A549 (cell line): Measurements from ENCODE around the gene RNF39. TPM values are rescaled to one million over a fixed set of nuclear protein-coding genes. Genes with fewer than 3 reads are reported as not detected.

Experiments used
- ATAC-seq, 2 experiments: fragments of 200-7000 bp in 1 of 2; fragments of >200 bp in 1 of 2; cut with Nextera tagmentation in 1 of 2; cut with Tn5 transposase in 1 of 2; 3 replicates each; pipeline versions ENCODE4 v1.8.0 to v1.9.1; 2018 to 2020; ENCODE audit warnings: mild to moderate bottlenecking in 1 of 2, moderate library complexity in 1 of 2
- CTCF ChIA-PET: fragments of 300-600 bp; sonication (Branson Sonifier 250); formaldehyde crosslinking; extraction: SDS; loops from one replicate; lab custom pipeline; 2021; ENCODE audit warnings: antibody characterized with exemption, inconsistent platforms; lab: Yijun Ruan, JAX
- POLR2A ChIA-PET: fragments of 350-600 bp; formaldehyde crosslinking; extraction: SDS; loops from one replicate; lab custom pipeline; 2021; ENCODE audit warnings: antibody characterized with exemption, inconsistent platforms; lab: Yijun Ruan, JAX
- DNase-seq, 2 experiments: peaks; one replicate each; pipeline versions ENCODE4 v3.0.0 to v3.0.0-alpha.2; 2011 to 2016; ENCODE audit warnings: low read depth in 1 of 2, low spot score in 1 of 2
- FAIRE-seq: peaks from 2 replicates; lab custom pipeline; 2011; peaks lifted over from hg19 to GRCh38; lab: Jason Lieb, UNC
- H3K27ac ChIP-seq, 2 experiments: fragments of >200 bp; sonication (Bioruptor Twin); formaldehyde crosslinking; 3 replicates each; pipeline ENCODE4 v1.5.1; 2016 to 2017
- H3K4me1 ChIP-seq: fragments of >200 bp; sonication (Bioruptor Twin); formaldehyde crosslinking; 3 replicates; pipeline ENCODE4 v1.6.1; 2016
- H3K4me2 ChIP-seq: fragments of >200 bp; sonication (Bioruptor Twin); formaldehyde crosslinking; 3 replicates; pipeline ENCODE4 v1.6.1; 2016
- H3K4me3 ChIP-seq: fragments of >200 bp; sonication (Bioruptor Twin); formaldehyde crosslinking; 3 replicates; pipeline ENCODE4 v1.5.1; 2016
- H3K9me3 ChIP-seq: fragments of >200 bp; sonication (Bioruptor Twin); formaldehyde crosslinking; 3 replicates; pipeline ENCODE4 v1.6.1; 2016
- CHD2 ChIP-seq: fragments of 150-350 bp; IDR thresholded peaks from 2 replicates; pipeline ENCODE4 v1.6.1; 2014; ENCODE audit warnings: low read length; ENCODE audit not compliant: partially characterized antibody
- EHF ChIP-seq: fragments of 250-450 bp; sonication (Bioruptor Pico); IDR thresholded peaks from 2 replicates; pipeline ENCODE4 v1.5.0; 2020; ENCODE audit warnings: mild to moderate bottlenecking
- HDAC2 ChIP-seq: fragments of 200-600 bp; sonication (generic); IDR thresholded peaks from 2 replicates; pipeline ENCODE4 v1.6.1; 2016
- HOXA7 ChIP-seq: fragments of 250-450 bp; sonication (Bioruptor Pico); IDR thresholded peaks from 2 replicates; pipeline ENCODE4 v1.5.0; 2020; ENCODE audit warnings: mild to moderate bottlenecking, moderate library complexity
- HOXB13 ChIP-seq: fragments of 250-450 bp; sonication (Bioruptor Pico); IDR thresholded peaks from 2 replicates; pipeline ENCODE4 v1.5.0; 2020; ENCODE audit warnings: low read depth, mild to moderate bottlenecking, moderate library complexity
- HOXB5 ChIP-seq: fragments of 250-450 bp; sonication (Bioruptor Pico); IDR thresholded peaks from 2 replicates; pipeline ENCODE4 v1.5.0; 2020; ENCODE audit warnings: mild to moderate bottlenecking, moderate library complexity
- JUN ChIP-seq, 2 experiments: fragments of >200 bp; sonication (Bioruptor Twin); formaldehyde crosslinking; IDR thresholded peaks; 2 replicates in 1 of 2; 3 replicates in 1 of 2; pipeline ENCODE4 v1.6.1; 2016 to 2017
- KDM5A ChIP-seq: fragments of 200-600 bp; sonication (generic); IDR thresholded peaks from 2 replicates; pipeline ENCODE4 v1.6.1; 2016; ENCODE audit warnings: antibody characterized with exemption, mild to moderate bottlenecking
- MAFK ChIP-seq: fragments of 450-650 bp; IDR thresholded peaks from 2 replicates; pipeline ENCODE4 v1.6.1; 2014; ENCODE audit not compliant: partially characterized antibody
- MYC ChIP-seq: IDR thresholded peaks from 2 replicates; pipeline ENCODE4 v1.6.1; 2012; ENCODE audit warnings: mild to moderate bottlenecking, inconsistent platforms, low read length, improper control_type of control experiment, borderline replicate concordance
- NFE2L2 ChIP-seq: fragments of 150-350 bp; conservative IDR thresholded peaks from 2 replicates; pipeline ENCODE4 v1.6.1; 2014; ENCODE audit warnings: low read length
- NR3C1 ChIP-seq: fragments of >200 bp; sonication (Bioruptor Twin); formaldehyde crosslinking; IDR thresholded peaks from 3 replicates; pipeline ENCODE4 v1.6.1; 2017
- PHF8 ChIP-seq: fragments of 200-600 bp; sonication (generic); IDR thresholded peaks from 2 replicates; pipeline ENCODE4 v1.6.1; 2016; ENCODE audit warnings: low read depth, mild to moderate bottlenecking, antibody characterized with exemption, moderate library complexity, borderline replicate concordance
- POLR2AphosphoS2 ChIP-seq: conservative IDR thresholded peaks from 2 replicates; pipeline ENCODE4 v1.6.1; 2012; ENCODE audit warnings: low read length, improper control_type of control experiment, inconsistent platforms
- ZC3H11A ChIP-seq: fragments of 450-650 bp; IDR thresholded peaks from 2 replicates; pipeline ENCODE4 v1.6.1; 2014; ENCODE audit warnings: antibody characterized with exemption, mild to moderate bottlenecking
- ZNF302 ChIP-seq: fragments of 250-450 bp; sonication (Bioruptor Pico); IDR thresholded peaks from 2 replicates; pipeline ENCODE4 v1.9.0; 2021; ENCODE audit warnings: inconsistent platforms, mild to moderate bottlenecking, moderate library complexity
- WGBS: methylation state at CpG from one replicate; pipeline ENCODE4 v1.1.6; 2017; ENCODE audit errors: missing lambda C conversion rate; 5-methylcytosine and 5-hydroxymethylcytosine counted together
- polyA plus RNA-seq, 4 experiments: library from polyadenylated mRNA; depleted of rRNA in 3 of 4; stranded (reverse); fragments of >200 nt; fragmentation: RNase III in 1 of 4; extraction: RNeasy Plus Mini Kit Qiagen cat#74134 plus additional on column Dnase treatment in 1 of 4; gene quantifications; 2 replicates in 3 of 4; 3 replicates in 1 of 4; pipeline ENCODE4 v1.2.3, GENCODE V29; 2011 to 2017
- TF ChIP-seq, protein P1 (sequence below): IDR thresholded peaks from 2 replicates; pipeline ENCODE4 v1.6.1; 2012
- TF ChIP-seq, protein P2 (sequence below): IDR thresholded peaks from 2 replicates; pipeline ENCODE4 v1.6.1; 2012
- TF ChIP-seq, protein P3 (sequence below): fragments of 150-350 bp; IDR thresholded peaks from 2 replicates; pipeline ENCODE4 v1.6.1; 2014; ENCODE audit warnings: low read depth, mild to moderate bottlenecking, low read length
- TF ChIP-seq, protein P4 (sequence below): fragments of >200 bp; sonication (Bioruptor Twin); formaldehyde crosslinking; IDR thresholded peaks from 2 replicates; pipeline ENCODE4 v1.6.1; 2016
- TF ChIP-seq, protein P5 (sequence below): fragments of >200 bp; sonication (Bioruptor Twin); formaldehyde crosslinking; IDR thresholded peaks from 3 replicates; pipeline ENCODE4 v1.6.1; 2016
- TF ChIP-seq, protein P6 (sequence below): IDR thresholded peaks from 2 replicates; pipeline ENCODE4 v1.6.1; 2012; ENCODE audit warnings: low read depth, borderline replicate concordance
- TF ChIP-seq, protein P7 (sequence below): fragments of >200 bp; sonication (Bioruptor Twin); formaldehyde crosslinking; IDR thresholded peaks from 3 replicates; pipeline ENCODE4 v1.5.1; 2016

Gene RNF39
- polyA plus RNA-seq, 2 of the 4 experiments (the other 2 are of a cell fraction): not detected

DNA sequence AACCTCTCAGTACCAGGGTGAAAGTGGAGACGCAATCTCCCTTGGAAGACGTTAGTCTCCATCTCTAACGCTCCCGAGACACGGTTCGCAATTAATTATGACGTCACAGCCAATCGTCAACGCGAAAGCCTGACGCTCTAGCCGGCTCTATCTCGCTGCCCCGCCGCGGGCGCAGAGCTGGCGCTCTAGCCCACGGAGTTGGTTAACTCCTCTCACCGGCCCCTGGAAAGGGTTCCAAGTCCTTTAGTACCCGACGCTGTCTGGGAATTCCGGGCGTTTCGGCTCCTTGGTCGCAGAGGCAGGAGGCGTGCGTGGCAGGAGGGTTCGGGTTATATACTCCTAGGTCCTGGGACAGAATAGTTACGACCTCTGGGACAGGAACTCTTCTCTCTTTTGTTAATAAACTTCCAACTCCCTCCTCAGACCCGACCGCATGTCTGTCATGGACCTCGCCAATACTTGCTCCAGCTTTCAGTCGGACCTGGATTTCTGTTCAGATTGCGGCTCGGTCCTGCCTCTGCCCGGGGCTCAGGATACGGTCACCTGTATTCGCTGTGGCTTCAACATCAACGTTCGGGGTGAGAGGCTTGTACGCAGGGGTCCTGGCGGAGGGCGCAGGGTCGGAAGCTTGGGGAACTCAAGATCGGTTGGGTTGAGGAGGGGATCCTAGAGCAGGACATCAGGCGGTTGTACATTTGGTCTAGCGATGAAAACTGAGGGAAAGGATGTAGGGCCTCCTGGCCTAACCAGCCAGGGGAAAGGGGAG, 14.3 kb downstream of the RNF39 start, which contains the start of gene POLR1H (continued):
- TF ChIP-seq MYC (no peak), ZNF302 (CRISPR knock-in tag) (no peak)
- TF ChIP-seq, all 56 proteins: peak for 6

DNA sequence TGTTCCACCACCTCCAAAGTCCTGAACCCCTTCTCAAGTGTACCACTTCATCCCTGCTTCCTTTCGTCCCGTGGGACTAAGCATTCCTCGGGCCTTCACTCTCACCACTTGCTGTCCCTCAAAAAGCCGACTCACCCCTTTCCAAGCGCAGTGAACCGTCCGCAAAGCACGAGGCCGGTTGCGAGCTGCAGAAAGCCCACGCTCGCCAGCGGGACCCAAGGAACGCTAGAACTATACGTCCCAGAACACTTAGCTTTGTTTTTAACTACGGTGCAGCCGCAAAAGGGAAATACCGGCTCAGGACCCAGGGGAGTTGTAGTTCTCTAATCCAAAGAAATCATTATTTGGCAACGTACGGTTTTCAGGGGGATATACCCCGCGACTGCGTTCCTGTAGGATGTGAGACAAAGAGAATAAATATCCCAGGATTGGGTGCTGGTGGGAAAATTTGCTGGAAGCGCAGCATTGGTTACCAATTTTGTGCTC, 14.9 kb downstream of the RNF39 start:
- 0% methylated on average over 23 of the region's 24 CpGs for WGBS
- H3K4me1 ChIP-seq: peaks cover 22% of the 10 kb centered on the region
- H3K4me3 ChIP-seq: peak overlapping the region; percentile 69
- peak overlapping the region; percentile 78 to 95 for H3K27ac ChIP-seq
- peak overlapping the region; percentile 82 for H3K4me2 ChIP-seq
- FAIRE-seq (no peak), ATAC-seq (peak in 1 of 2 experiments; percentile 6; a peak in 3 of 6 replicates), DNase-seq (no peak)
- ChIA-PET CTCF (interaction anchor here (0.8 to 1.8 kb wide), 6 partner anchors 14 to 407 kb away, joined by 3 to 4 read pairs (median 3); no protein-coding TSS in a partner anchor), POLR2A (interaction anchor here (0.7 to 1.5 kb wide), 4 partner anchors 13 to 174 kb away, joined by 3 to 10 read pairs (median 3); no protein-coding TSS in a partner anchor)
- TF ChIP-seq PHF8 (peak; percentile 76; the same call in 1 of the 2 replicates), POLR2AphosphoS2 (no peak), KDM5A (peak; percentile 89), EHF (CRISPR knock-in tag) (no peak), HOXB5 (CRISPR knock-in tag) (no peak), HDAC2 (peak; percentile 63; the same call in 1 of the 2 replicates), MAFK (no peak), NFE2L2 (no peak), NR3C1 (no peak)
- TF ChIP-seq, protein P1, sequence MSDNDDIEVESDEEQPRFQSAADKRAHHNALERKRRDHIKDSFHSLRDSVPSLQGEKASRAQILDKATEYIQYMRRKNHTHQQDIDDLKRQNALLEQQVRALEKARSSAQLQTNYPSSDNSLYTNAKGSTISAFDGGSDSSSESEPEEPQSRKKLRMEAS: no peak
- TF ChIP-seq, protein P2, sequence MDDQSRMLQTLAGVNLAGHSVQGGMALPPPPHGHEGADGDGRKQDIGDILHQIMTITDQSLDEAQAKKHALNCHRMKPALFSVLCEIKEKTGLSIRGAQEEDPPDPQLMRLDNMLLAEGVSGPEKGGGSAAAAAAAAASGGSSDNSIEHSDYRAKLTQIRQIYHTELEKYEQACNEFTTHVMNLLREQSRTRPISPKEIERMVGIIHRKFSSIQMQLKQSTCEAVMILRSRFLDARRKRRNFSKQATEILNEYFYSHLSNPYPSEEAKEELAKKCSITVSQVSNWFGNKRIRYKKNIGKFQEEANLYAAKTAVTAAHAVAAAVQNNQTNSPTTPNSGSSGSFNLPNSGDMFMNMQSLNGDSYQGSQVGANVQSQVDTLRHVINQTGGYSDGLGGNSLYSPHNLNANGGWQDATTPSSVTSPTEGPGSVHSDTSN: 0 out of 2 replicates have a peak, but pooled peaks have one; percentile 6
- no peaks in the 10 kb centered on the region for H3K9me3 ChIP-seq

DNA sequence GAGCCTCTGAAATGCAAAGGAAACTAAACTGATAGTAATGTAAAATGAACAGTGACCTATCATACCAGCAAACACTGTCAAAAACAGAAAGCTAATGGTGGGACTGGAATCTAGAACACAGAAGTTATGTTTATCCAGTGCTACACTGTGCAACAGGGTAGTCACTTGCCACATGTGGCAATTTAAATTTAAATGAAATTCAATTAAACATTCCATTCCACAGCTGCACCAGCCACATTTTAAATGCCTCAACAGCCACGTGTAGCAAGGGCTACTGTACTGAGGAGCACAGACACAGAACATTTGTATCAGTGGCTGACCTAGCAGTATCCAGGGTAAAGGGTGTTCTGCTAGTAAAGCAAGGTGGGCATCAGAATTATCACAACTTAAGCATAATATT, 20.1 kb downstream of the RNF39 start:
- Histone ChIP-seq H3K27ac (no peak overlapping the region), H3K4me3 (no peak overlapping the region)
- DNase-seq: no peak
- TF ChIP-seq CHD2 (no peak), JUN (IDR thresholded peaks at IDR 0.05) (no peak), KDM5A (no peak), ZC3H11A (no peak), HOXA7 (CRISPR knock-in tag) (no peak), HOXB13 (no peak)
- TF ChIP-seq, protein P3, sequence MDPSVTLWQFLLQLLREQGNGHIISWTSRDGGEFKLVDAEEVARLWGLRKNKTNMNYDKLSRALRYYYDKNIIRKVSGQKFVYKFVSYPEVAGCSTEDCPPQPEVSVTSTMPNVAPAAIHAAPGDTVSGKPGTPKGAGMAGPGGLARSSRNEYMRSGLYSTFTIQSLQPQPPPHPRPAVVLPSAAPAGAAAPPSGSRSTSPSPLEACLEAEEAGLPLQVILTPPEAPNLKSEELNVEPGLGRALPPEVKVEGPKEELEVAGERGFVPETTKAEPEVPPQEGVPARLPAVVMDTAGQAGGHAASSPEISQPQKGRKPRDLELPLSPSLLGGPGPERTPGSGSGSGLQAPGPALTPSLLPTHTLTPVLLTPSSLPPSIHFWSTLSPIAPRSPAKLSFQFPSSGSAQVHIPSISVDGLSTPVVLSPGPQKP: no peak
- TF ChIP-seq, protein P4, sequence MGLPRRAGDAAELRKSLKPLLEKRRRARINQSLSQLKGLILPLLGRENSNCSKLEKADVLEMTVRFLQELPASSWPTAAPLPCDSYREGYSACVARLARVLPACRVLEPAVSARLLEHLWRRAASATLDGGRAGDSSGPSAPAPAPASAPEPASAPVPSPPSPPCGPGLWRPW: no peak
- TF ChIP-seq, protein P2: no peak
- TF ChIP-seq, protein P5, sequence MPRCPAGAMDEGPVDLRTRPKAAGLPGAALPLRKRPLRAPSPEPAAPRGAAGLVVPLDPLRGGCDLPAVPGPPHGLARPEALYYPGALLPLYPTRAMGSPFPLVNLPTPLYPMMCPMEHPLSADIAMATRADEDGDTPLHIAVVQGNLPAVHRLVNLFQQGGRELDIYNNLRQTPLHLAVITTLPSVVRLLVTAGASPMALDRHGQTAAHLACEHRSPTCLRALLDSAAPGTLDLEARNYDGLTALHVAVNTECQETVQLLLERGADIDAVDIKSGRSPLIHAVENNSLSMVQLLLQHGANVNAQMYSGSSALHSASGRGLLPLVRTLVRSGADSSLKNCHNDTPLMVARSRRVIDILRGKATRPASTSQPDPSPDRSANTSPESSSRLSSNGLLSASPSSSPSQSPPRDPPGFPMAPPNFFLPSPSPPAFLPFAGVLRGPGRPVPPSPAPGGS: no peak
- TF ChIP-seq, protein P6, sequence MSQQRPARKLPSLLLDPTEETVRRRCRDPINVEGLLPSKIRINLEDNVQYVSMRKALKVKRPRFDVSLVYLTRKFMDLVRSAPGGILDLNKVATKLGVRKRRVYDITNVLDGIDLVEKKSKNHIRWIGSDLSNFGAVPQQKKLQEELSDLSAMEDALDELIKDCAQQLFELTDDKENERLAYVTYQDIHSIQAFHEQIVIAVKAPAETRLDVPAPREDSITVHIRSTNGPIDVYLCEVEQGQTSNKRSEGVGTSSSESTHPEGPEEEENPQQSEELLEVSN: no peak
- TF ChIP-seq, protein P7, sequence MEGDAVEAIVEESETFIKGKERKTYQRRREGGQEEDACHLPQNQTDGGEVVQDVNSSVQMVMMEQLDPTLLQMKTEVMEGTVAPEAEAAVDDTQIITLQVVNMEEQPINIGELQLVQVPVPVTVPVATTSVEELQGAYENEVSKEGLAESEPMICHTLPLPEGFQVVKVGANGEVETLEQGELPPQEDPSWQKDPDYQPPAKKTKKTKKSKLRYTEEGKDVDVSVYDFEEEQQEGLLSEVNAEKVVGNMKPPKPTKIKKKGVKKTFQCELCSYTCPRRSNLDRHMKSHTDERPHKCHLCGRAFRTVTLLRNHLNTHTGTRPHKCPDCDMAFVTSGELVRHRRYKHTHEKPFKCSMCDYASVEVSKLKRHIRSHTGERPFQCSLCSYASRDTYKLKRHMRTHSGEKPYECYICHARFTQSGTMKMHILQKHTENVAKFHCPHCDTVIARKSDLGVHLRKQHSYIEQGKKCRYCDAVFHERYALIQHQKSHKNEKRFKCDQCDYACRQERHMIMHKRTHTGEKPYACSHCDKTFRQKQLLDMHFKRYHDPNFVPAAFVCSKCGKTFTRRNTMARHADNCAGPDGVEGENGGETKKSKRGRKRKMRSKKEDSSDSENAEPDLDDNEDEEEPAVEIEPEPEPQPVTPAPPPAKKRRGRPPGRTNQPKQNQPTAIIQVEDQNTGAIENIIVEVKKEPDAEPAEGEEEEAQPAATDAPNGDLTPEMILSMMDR: no peak
- TF ChIP-seq, all 56 proteins: peak for 0
- H3K4me2 ChIP-seq: no peak overlapping the region
- ChIA-PET POLR2A (no interaction called here), CTCF (no interaction called here)
- 28% methylated on average over 1 of the region's 1 CpG for WGBS
- H3K9me3 ChIP-seq: no peaks in the 10 kb centered on the region
- peaks cover 7% of the 10 kb centered on the region for H3K4me1 ChIP-seq
- FAIRE-seq (no peak), ATAC-seq (no peak)
